ENCODE data around the gene OPCML. TPM values are rescaled to one million over a fixed set of nuclear protein-coding genes. Genes with fewer than 3 reads are reported as not detected.
A peak's percentile ranks its signal among the peaks of the same experiment; 100 is the strongest.

Gene OPCML
- total RNA-seq, 1 experiment from 2014 or later: 0.94 TPM

GRCh38 chr11:133081020-133081419 is 451.3 kb downstream of the OPCML start:
- Histone ChIP-seq H4K91ac (ENCODE audit: insufficient read length, low read depth, low read length) (no peak overlapping the region), H3K18ac (ENCODE audit: insufficient read length, low read depth, low read length) (no peak overlapping the region), H3K23me2 (ENCODE audit: insufficient read length, low read depth, low read length, poor library complexity, severe bottlenecking) (no peaks in the 10 kb centered on the region), H2AFZ (ENCODE audit: low read length) (no peak overlapping the region), H3K23ac (ENCODE audit: insufficient read length, low read depth, low read length) (no peak overlapping the region), H2BK5ac (ENCODE audit: insufficient read length, low read length) (no peak overlapping the region), H3K9me3 (ENCODE audit: control insufficient read depth, low read depth, low read length) (no peaks in the 10 kb centered on the region), H3K4ac (ENCODE audit: low read depth, low read length) (no peak overlapping the region), H3K56ac (ENCODE audit: insufficient read length, low read depth, low read length) (no peak overlapping the region), H3K27me3 (ENCODE audit: insufficient read depth, low read length) (no peaks in the 10 kb centered on the region; the same call in 1 of the 2 replicates), H4K5ac (ENCODE audit: insufficient read length, low read depth, low read length) (no peak overlapping the region), H3T11ph (ENCODE audit: low read length) (no peak overlapping the region), H3K9ac (ENCODE audit: extremely low read depth, insufficient read length, low read length) (no peak overlapping the region), H2BK12ac (ENCODE audit: insufficient read length, low read depth, low read length) (no peak overlapping the region), H2BK120ac (ENCODE audit: low read depth, low read length, poor library complexity, severe bottlenecking) (no peak overlapping the region), H4K8ac (replicated peaks; ENCODE audit: insufficient read length, low read depth, low read length) (no peak overlapping the region), H3K14ac (ENCODE audit: insufficient read depth, low read length) (no peak overlapping the region), H3K79me1 (ENCODE audit: insufficient read depth, low read depth, low read length, poor library complexity, severe bottlenecking) (no peaks in the 10 kb centered on the region), H2AK5ac (ENCODE audit: insufficient read length, low read length) (no peak overlapping the region), H3K4me1 (ENCODE audit: insufficient read depth, low read length) (peaks cover 4% of the 10 kb centered on the region; the same call in 1 of the 2 replicates), H3K79me2 (ENCODE audit: insufficient read depth, low read length) (no peaks in the 10 kb centered on the region), H3K4me2 (ENCODE audit: insufficient read depth, insufficient read length, low read length) (no peak overlapping the region), H4K20me1 (ENCODE audit: control insufficient read depth, insufficient read depth, insufficient read length) (no peaks in the 10 kb centered on the region), H2BK20ac (ENCODE audit: low read depth, low read length, poor library complexity, severe bottlenecking) (no peak overlapping the region), H3K27ac (ENCODE audit: insufficient read length, low read depth, low read length) (no peak overlapping the region), H2BK15ac (ENCODE audit: low read depth, low read length) (no peak overlapping the region)
- peaks cover 51% of the 10 kb centered on the region for H3K27me3 Mint-ChIP-seq (ENCODE audit: low read depth)
- TF ChIP-seq CTCF (conservative IDR thresholded peaks at IDR 0.05): peak; percentile 55; the same call in 2 of the 3 replicates
- H3K4me3 Mint-ChIP-seq: no peak overlapping the region
- H3K27ac Mint-ChIP-seq: no peak overlapping the region
- DNase-seq: no peak
- WGBS (ENCODE audit: extremely low coverage, insufficient read length, low lambda C conversion rate): no CpG with 5 or more reads among the region's 9 CpGs
- H3K36me3 Mint-ChIP-seq (ENCODE audit: insufficient read depth in 1 of 3, low read depth in 3 of 3): no peaks in the 10 kb centered on the region
- H3K9me3 Mint-ChIP-seq: no peaks in the 10 kb centered on the region; a peak in 1 of 5 replicates
- H3K4me1 Mint-ChIP-seq: peaks cover 20 to 30% of the 10 kb centered on the region in 2 experiments

Measured in H9 (cell line).